Prostate gland (tissue), 2 donors: ENCODE measurements around the gene IMMP1L.

ENCODE experiments used
- POLR2A ChIP-seq: fragments of 450-650 bp; IDR thresholded peaks from one replicate; pipeline ENCODE4 v1.6.1; 2016; ENCODE audit warnings: antibody characterized with exemption, mild to moderate bottlenecking
- POLR2AphosphoS5 ChIP-seq: sonication (generic); formaldehyde crosslinking; IDR thresholded peaks from one replicate; pipeline ENCODE4 v1.6.1; 2017; ENCODE audit warnings: antibody characterized with exemption
- TF ChIP-seq, protein P1 (sequence below), 4 experiments: fragments of 200-600 bp in 2 of 4; fragments of 450-650 bp in 2 of 4; sonication (generic) in 2 of 4; IDR thresholded peaks; 1 replicate in 3 of 4; 2 replicates in 1 of 4; pipeline ENCODE4 v1.5.1; 2016 to 2019; ENCODE audit warnings: antibody characterized with exemption in 4 of 4, mild to moderate bottlenecking in 2 of 4, moderate library complexity in 2 of 4

DNA sequence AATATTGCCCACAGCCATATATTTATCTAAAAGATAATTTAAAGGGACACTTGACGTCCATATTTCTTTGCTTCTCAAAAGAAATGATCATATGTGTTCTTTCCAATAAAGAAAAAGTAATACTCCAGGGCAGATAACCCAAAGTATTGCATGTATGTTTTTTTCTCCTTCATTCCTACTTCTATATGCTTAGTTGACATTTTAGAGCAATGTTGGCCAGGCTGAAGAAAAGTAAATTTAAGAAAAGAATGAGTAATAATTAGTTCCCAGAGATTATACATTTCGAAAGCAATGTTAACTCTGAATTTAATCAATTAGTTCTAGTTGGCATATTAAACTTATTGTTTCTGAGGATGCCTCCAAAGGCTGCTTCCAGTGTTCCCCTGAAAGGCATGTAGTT is 91.6 kb downstream of the IMMP1L start:
- TF ChIP-seq, protein P1, sequence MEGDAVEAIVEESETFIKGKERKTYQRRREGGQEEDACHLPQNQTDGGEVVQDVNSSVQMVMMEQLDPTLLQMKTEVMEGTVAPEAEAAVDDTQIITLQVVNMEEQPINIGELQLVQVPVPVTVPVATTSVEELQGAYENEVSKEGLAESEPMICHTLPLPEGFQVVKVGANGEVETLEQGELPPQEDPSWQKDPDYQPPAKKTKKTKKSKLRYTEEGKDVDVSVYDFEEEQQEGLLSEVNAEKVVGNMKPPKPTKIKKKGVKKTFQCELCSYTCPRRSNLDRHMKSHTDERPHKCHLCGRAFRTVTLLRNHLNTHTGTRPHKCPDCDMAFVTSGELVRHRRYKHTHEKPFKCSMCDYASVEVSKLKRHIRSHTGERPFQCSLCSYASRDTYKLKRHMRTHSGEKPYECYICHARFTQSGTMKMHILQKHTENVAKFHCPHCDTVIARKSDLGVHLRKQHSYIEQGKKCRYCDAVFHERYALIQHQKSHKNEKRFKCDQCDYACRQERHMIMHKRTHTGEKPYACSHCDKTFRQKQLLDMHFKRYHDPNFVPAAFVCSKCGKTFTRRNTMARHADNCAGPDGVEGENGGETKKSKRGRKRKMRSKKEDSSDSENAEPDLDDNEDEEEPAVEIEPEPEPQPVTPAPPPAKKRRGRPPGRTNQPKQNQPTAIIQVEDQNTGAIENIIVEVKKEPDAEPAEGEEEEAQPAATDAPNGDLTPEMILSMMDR (IDR thresholded peaks at IDR 0.05): no peak
- TF ChIP-seq POLR2AphosphoS5 (no peak), POLR2A (no peak)
